H9 (cell line): ENCODE results near the gene SRPK2. TPM values are rescaled to one million over a fixed set of nuclear protein-coding genes. Genes with fewer than 3 reads are reported as not detected.

Source experiments
- DNase-seq: peaks from one replicate; pipeline ENCODE4 v3.0.0-alpha.2; 2017
- H2AFZ ChIP-seq: one replicate; pipeline ENCODE4 v1.6.1; 2013; ENCODE audit warnings: mild to moderate bottlenecking, low read length, control low read depth, moderate library complexity
- H2AK5ac ChIP-seq: 2 replicates; pipeline ENCODE4 v1.6.1; 2013; ENCODE audit warnings: low read length, control low read depth, mixed read lengths; ENCODE audit not compliant: insufficient read length
- H2BK120ac ChIP-seq: one replicate; pipeline ENCODE4 v1.6.1; 2013; ENCODE audit warnings: low read depth, mild to moderate bottlenecking, low read length, control low read depth, inconsistent platforms; ENCODE audit not compliant: poor library complexity, severe bottlenecking
- H2BK12ac ChIP-seq: 2 replicates; pipeline ENCODE4 v1.6.1; 2013; ENCODE audit warnings: low read length, control low read depth, mixed read lengths, low read depth; ENCODE audit not compliant: insufficient read length
- H2BK15ac ChIP-seq: 2 replicates; pipeline ENCODE4 v1.6.1; 2013; ENCODE audit warnings: low read depth, low read length, control low read depth
- H2BK20ac ChIP-seq: one replicate; pipeline ENCODE4 v1.6.1; 2013; ENCODE audit warnings: low read depth, mild to moderate bottlenecking, low read length, control low read depth, inconsistent platforms; ENCODE audit not compliant: poor library complexity, severe bottlenecking
- H2BK5ac ChIP-seq: 2 replicates; pipeline ENCODE4 v1.6.1; 2013; ENCODE audit warnings: low read length, control low read depth, mixed read lengths; ENCODE audit not compliant: insufficient read length
- H3K14ac ChIP-seq: 2 replicates; pipeline ENCODE4 v1.6.1; 2013; ENCODE audit warnings: low read length, control low read depth; ENCODE audit not compliant: insufficient read depth
- H3K18ac ChIP-seq: 2 replicates; pipeline ENCODE4 v1.6.1; 2013; ENCODE audit warnings: low read depth, mild to moderate bottlenecking, mixed read lengths, low read length, control low read depth; ENCODE audit not compliant: insufficient read length
- H3K23ac ChIP-seq: 2 replicates; pipeline ENCODE4 v1.6.1; 2013; ENCODE audit warnings: low read length, control low read depth, mixed read lengths, low read depth; ENCODE audit not compliant: insufficient read length
- H3K23me2 ChIP-seq: 2 replicates; pipeline ENCODE4 v1.6.1; 2013; ENCODE audit warnings: low read depth, mild to moderate bottlenecking, mixed read lengths, low read length, control low read depth; ENCODE audit not compliant: insufficient read length, poor library complexity, severe bottlenecking
- H3K27ac ChIP-seq: 2 replicates; pipeline ENCODE4 v1.5.1; 2013; ENCODE audit warnings: low read length, control low read depth, mixed read lengths, low read depth; ENCODE audit not compliant: insufficient read length
- H3K27me3 ChIP-seq: 2 replicates; pipeline ENCODE4 v1.6.1; 2013; ENCODE audit warnings: low read length, control low read depth, inconsistent platforms; ENCODE audit not compliant: insufficient read depth
- H3K4ac ChIP-seq: 2 replicates; pipeline ENCODE4 v1.6.1; 2013; ENCODE audit warnings: low read depth, mild to moderate bottlenecking, control low read depth, inconsistent platforms, low read length, moderate library complexity
- H3K4me1 ChIP-seq: 2 replicates; pipeline ENCODE4 v1.6.1; 2013; ENCODE audit warnings: low read length, control low read depth, inconsistent platforms; ENCODE audit not compliant: insufficient read depth
- H3K4me2 ChIP-seq: 2 replicates; pipeline ENCODE4 v1.6.1; 2013; ENCODE audit warnings: low read length, control low read depth, mixed read lengths; ENCODE audit not compliant: insufficient read length, insufficient read depth
- H3K56ac ChIP-seq: 2 replicates; pipeline ENCODE4 v1.6.1; 2013; ENCODE audit warnings: low read depth, mild to moderate bottlenecking, mixed read lengths, low read length, control low read depth; ENCODE audit not compliant: insufficient read length
- H3K79me1 ChIP-seq: 2 replicates; pipeline ENCODE4 v1.6.1; 2013; ENCODE audit warnings: low read depth, mild to moderate bottlenecking, moderate library complexity, low read length, control low read depth, inconsistent platforms; ENCODE audit not compliant: insufficient read depth, poor library complexity, severe bottlenecking
- H3K79me2 ChIP-seq: 2 replicates; pipeline ENCODE4 v1.6.1; 2013; ENCODE audit warnings: low read length, control low read depth, inconsistent platforms; ENCODE audit not compliant: insufficient read depth
- H3K9ac ChIP-seq: 2 replicates; pipeline ENCODE4 v1.6.1; 2013; ENCODE audit warnings: low read length, control low read depth, mixed read lengths; ENCODE audit not compliant: insufficient read length; ENCODE audit errors: extremely low read depth
- H3K9me3 ChIP-seq: one replicate; pipeline ENCODE4 v1.6.1; 2013; ENCODE audit warnings: low read depth, low read length, inconsistent platforms; ENCODE audit not compliant: control insufficient read depth
- H3T11ph ChIP-seq: one replicate; pipeline ENCODE4 v1.6.1; 2013; ENCODE audit warnings: mild to moderate bottlenecking, low read length, control low read depth, inconsistent platforms
- H4K20me1 ChIP-seq: one replicate; pipeline ENCODE4 v1.6.1; 2013; ENCODE audit not compliant: control insufficient read depth, insufficient read length, insufficient read depth
- H4K5ac ChIP-seq: 2 replicates; pipeline ENCODE4 v1.6.1; 2013; ENCODE audit warnings: low read depth, mild to moderate bottlenecking, mixed read lengths, low read length, control low read depth; ENCODE audit not compliant: insufficient read length
- H4K8ac ChIP-seq: replicated peaks from 2 replicates; pipeline ENCODE4 v1.6.1; 2013; ENCODE audit warnings: low read length, control low read depth, mixed read lengths, low read depth; ENCODE audit not compliant: insufficient read length
- H4K91ac ChIP-seq: 2 replicates; pipeline ENCODE4 v1.6.1; 2013; ENCODE audit warnings: low read depth, mild to moderate bottlenecking, moderate library complexity, mixed read lengths, low read length, control low read depth; ENCODE audit not compliant: insufficient read length
- H3K27ac Mint-ChIP-seq, 3 experiments: 2 replicates in 2 of 3; 3 replicates in 1 of 3; pipeline ENCODE4 v1.8.0; 2020 to 2021; ENCODE audit warnings: mixed read lengths in 3 of 3, mild to moderate bottlenecking in 1 of 3, moderate library complexity in 1 of 3
- H3K27me3 Mint-ChIP-seq: 2 replicates; pipeline ENCODE4 v1.8.0; 2021; ENCODE audit warnings: low read depth, mild to moderate bottlenecking, moderate library complexity, mixed read lengths
- H3K36me3 Mint-ChIP-seq, 3 experiments: 2 replicates in 2 of 3; 3 replicates in 1 of 3; pipeline ENCODE4 v1.8.0; 2020 to 2021; ENCODE audit warnings: low read depth in 3 of 3, mixed read lengths in 3 of 3; ENCODE audit not compliant: insufficient read depth in 1 of 3
- H3K4me1 Mint-ChIP-seq, 2 experiments: 2 replicates each; pipeline ENCODE4 v1.8.0; 2020; ENCODE audit warnings: mixed read lengths in 2 of 2
- H3K4me3 Mint-ChIP-seq, 2 experiments: 2 replicates in 1 of 2; 3 replicates in 1 of 2; pipeline ENCODE4 v1.8.0; 2020 to 2021; ENCODE audit warnings: mild to moderate bottlenecking in 2 of 2, mixed read lengths in 2 of 2, moderate library complexity in 1 of 2
- H3K9me3 Mint-ChIP-seq, 2 experiments: 2 replicates in 1 of 2; 3 replicates in 1 of 2; pipeline ENCODE4 v1.8.0; 2020; ENCODE audit warnings: mild to moderate bottlenecking in 2 of 2, mixed read lengths in 2 of 2, moderate library complexity in 1 of 2
- CTCF ChIP-seq: fragments of 200-600 bp; sonication (generic); conservative IDR thresholded peaks from 3 replicates; pipeline ENCODE4 v1.8.0; 2021; ENCODE audit warnings: antibody characterized with exemption, mild to moderate bottlenecking
- WGBS: extraction: QIAGEN DNeasy Blood & Tissue Kit; methylation state at CpG from one replicate; pipeline ENCODE4 v1.1.7; 2013; ENCODE audit warnings: missing lambda C conversion rate, low lambda C conversion rate, mixed read lengths; ENCODE audit not compliant: insufficient read length; ENCODE audit errors: extremely low coverage; 5-methylcytosine and 5-hydroxymethylcytosine counted together
- total RNA-seq: library from RNA; stranded (reverse); gene quantifications from 2 replicates; pipeline ENCODE4 v1.2.1, GENCODE V29; 2021

Gene SRPK2
- total RNA-seq, 1 experiment from 2014 or later = 41.1 TPM

- TF ChIP-seq CTCF = no peak
- Histone ChIP-seq H3K9me3 (no peaks in the 10 kb centered on the region), H2AK5ac (no peak overlapping the region), H2BK15ac (no peak overlapping the region), H3K27ac (no peak overlapping the region), H3K56ac (no peak overlapping the region), H3K18ac (no peak overlapping the region), H4K20me1 (no peaks in the 10 kb centered on the region), H2AFZ (no peak overlapping the region), H3K27me3 (no peaks in the 10 kb centered on the region), H2BK20ac (no peak overlapping the region), H3K9ac (no peak overlapping the region), H3K4ac (no peak overlapping the region), H3K79me1 (no peaks in the 10 kb centered on the region), H3K14ac (no peak overlapping the region), H4K91ac (no peak overlapping the region), H3K4me1 (no peaks in the 10 kb centered on the region), H3K4me2 (no peak overlapping the region), H2BK5ac (no peak overlapping the region), H3T11ph (no peak overlapping the region), H3K23ac (no peak overlapping the region), H2BK120ac (no peak overlapping the region), H3K23me2 (no peaks in the 10 kb centered on the region), H4K5ac (no peak overlapping the region), H4K8ac (no peak overlapping the region), H3K79me2 (no peaks in the 10 kb centered on the region), H2BK12ac (no peak overlapping the region)
- H3K36me3 Mint-ChIP-seq = peaks cover 0 to 3% (median 0%) of the 10 kb centered on the region in 3 experiments; a peak in 2 of 7 replicates
- no peak overlapping the region for H3K4me3 Mint-ChIP-seq
- H3K27me3 Mint-ChIP-seq = no peaks in the 10 kb centered on the region
- no peak for DNase-seq
- H3K27ac Mint-ChIP-seq = no peak overlapping the region
- no peaks in the 10 kb centered on the region for H3K4me1 Mint-ChIP-seq
- WGBS = no CpG with 5 or more reads among the region's 3 CpGs
- no peaks in the 10 kb centered on the region for H3K9me3 Mint-ChIP-seq
Observed at GRCh38 chr7:105151152-105151551, 237.6 kb downstream of the SRPK2 start.
